CD4-positive, alpha-beta T cell treated with Interleukin-6 at 100 ng/mL for 8 hours (primary cell): ENCODE data around the gene SYNJ2BP.
"Not testable (repeated sequence)": the region's sequence is repeated elsewhere in the genome, so short reads cannot be mapped to it uniquely, and the experiment has no call there.

ENCODE experiments used
- DNase-seq: peaks from one replicate; pipeline ENCODE4 v3.0.0-alpha.2; 2020; ENCODE audit warnings: mixed read lengths, low spot score

Gene SYNJ2BP

GRCh38 chr14:70416725-70417349 lies at the start of gene SYNJ2BP:
Gene SYNJ2BP, minus strand, starts transcription at chr14:70417090. Its CDS starts 127 bp downstream, at chr14:70416963.
- peak; percentile 67 for DNase-seq

GRCh38 chr14:70454731-70455130 lies 37.8 kb upstream of the SYNJ2BP start:
- no peak for DNase-seq

GRCh38 chr14:70451874-70452273 lies 35.0 kb upstream of the SYNJ2BP start, which contains the start of gene ADAM21:
Gene ADAM21, plus strand, starts transcription at chr14:70452174. Its CDS starts 5,326 bp downstream, at chr14:70457500.
- no peak for DNase-seq

- DNase-seq: no peak
These were observed 31.9 kb upstream of the SYNJ2BP start for GRCh38 chr14:70448633-70449340.

DNA sequence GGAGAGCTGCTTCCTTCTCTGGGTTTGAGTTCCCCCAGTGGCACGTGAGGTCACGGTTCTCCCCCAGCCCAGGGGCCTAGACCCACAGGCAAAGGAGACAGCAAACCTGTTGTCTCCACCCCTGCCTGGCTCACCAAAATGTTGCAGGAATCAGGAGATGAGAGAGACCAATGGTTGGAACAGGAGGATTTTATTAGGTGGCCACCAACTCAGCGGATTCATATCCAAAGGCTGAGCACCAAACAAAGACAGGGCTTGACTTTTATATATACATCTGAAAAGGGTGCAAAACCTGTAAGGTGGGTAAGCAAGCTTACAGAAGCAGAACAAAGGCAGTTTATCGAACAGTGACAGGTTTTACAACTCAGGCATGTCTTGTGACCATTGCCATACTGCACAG lies 25.9 kb upstream of the SYNJ2BP start:
- DNase-seq: no peak

DNA sequence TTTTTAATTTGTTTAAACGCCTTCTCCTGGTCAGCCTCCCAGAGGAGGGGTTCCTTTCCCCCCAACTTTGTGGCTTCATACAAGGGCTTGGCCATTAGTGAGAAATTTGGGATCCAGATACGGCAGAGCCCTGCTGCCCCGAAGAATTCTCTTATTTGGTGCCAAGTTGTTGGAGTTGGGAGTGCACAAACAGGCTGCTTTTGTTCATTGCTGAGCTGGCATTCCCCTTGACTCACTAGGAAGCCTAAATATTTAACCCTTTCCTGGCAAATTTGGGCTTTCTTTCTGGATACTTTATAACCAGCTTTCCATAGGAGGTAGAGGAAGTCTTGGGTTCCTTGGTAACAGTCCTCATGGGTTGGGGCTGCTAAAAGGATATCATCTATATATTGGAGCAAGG lies 24.8 kb upstream of the SYNJ2BP start:
- no peak for DNase-seq

- DNase-seq: no peak
These were observed 20.0 kb upstream of the SYNJ2BP start for GRCh38 chr14:70436867-70437266.

DNA sequence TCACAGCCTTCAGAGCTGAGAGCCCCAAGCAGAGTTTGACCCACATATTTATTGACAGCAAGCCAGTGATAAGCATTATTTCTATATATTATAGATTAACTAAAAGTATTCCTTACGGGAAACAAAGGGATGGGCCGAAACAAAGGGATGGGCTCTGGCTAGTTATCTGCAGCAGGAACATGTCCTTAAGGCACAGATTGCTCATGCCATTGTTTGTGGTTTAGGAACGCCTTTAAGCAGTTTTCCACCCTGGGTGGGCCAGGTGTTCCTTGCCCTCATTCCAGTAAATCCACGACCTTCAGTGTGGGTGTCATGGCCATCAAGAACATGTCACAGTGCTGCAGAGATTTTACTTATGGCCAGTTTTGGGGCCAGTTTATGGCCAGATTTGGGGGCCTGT lies 9.7 kb upstream of the SYNJ2BP start:
- DNase-seq: not testable (repeated sequence)

GRCh38 chr14:70425354-70425753 lies 8.5 kb upstream of the SYNJ2BP start:
- DNase-seq: no peak

DNA sequence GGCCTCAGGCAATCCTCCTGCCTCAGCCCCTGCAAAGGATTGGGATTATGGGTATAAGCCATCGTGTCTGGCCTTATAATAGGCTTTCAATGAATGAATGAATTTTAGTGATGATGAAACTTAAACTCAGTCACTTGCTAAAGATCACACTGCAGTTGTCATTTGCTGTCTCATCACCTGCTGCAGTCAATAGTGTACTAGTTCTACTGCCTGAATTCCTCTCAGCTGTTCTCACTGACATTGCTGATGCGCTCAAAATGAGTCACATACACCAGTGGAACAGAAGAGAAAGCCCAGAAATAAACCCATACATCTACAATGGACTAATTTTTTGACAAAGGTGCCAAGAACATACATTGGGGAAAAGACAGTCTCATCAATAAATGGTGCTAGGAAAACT lies 5.6 kb upstream of the SYNJ2BP start:
- no peak for DNase-seq

DNA sequence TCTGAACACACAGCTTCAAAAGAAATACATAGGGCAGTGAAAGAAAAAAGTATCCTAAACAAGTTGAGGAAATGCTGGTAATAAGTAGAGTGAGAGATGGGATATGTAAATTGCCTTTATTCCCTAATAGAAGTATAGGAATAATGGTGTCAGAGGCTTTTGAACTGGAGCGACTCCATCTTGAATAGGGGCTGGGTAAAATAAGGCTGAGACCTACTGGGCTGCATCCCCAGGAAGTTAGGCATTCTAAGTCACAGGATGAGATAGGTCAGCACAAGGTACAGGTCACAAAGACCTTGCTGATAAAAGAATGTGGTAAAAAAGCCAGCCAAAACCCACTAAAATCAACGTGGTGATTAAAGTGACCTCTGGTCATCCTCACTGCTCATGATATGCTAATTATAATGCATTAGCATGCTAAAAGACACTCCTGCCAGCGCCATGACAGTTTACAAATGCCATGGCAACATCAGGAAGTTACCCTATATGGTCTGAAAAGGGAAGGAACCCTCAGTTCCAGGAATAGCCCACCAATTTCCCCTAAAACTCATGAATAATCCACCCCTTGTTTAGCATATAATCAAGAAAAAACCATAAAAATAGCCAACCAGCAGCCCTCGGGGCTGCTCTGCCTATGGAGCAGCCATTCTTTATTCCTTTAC lies 2.5 kb upstream of the SYNJ2BP start:
- not testable (repeated sequence) for DNase-seq

DNA sequence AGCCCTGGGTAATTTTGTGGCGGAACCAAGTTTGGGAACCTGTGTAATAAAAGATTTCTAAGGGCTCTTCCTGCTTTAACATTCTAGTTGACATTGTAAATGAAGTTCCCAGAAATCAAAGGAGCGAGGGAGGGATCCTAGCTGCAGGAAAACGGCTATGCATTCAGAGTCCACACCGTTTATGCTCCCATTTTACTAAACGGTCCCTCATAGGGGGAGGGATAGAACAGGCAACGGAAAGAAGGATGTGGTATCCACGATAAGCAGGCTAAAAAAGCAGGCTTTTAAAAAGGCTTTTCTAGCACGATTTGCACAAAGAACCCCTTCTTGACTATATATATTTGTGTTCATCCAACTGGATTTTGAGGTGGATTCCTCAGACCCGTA lies 559 bp downstream of the SYNJ2BP start:
- DNase-seq: no peak

- no peak for DNase-seq
These were observed 1.1 kb downstream of the SYNJ2BP start for GRCh38 chr14:70415788-70416187.

- no peak for DNase-seq
These were observed 9.3 kb downstream of the SYNJ2BP start for GRCh38 chr14:70407621-70408020.

DNA sequence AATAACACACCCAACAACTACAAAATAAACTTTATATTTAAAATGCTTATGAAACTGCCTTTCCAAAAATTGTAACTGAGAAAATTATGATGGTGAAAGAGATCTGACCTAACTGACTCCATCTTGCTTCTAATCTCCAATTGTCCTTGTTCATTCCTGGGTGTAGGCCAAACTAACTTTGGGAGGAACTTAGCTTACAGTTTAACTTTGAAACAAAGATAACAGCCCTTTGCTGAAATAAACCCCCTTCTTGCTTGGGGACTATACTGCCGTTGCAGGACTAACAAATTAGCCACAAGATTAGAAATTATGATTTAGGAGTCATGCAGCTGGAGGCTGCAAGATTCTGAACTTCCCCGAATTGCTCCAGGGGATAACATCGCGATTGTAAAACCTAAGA lies 10.7 kb downstream of the SYNJ2BP start:
- not testable (repeated sequence) for DNase-seq

DNA sequence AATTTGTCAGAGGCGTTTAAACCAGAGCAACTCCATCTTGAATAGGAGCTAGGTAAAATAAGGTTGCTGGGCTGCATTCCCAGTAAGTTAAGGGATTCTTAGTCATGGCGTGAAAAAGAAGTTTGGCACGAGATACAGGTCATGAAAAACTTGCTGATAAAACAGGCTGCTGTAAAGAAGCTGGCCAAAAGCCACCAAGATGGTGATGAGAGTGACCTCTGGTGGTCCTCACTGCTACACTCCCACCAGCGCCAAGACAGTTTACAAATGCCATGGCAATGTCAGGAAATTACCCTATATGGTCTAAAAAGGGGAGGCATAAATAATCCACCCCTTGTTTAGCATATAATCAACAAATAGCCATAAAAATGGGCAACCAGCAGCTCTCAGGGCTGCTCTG lies 13.6 kb downstream of the SYNJ2BP start:
- not testable (repeated sequence) for DNase-seq

- DNase-seq: no peak
These were observed 15.2 kb downstream of the SYNJ2BP start for GRCh38 chr14:70401643-70402042.

GRCh38 chr14:70398706-70399431 lies 18.0 kb downstream of the SYNJ2BP start:
- no peak for DNase-seq

DNA sequence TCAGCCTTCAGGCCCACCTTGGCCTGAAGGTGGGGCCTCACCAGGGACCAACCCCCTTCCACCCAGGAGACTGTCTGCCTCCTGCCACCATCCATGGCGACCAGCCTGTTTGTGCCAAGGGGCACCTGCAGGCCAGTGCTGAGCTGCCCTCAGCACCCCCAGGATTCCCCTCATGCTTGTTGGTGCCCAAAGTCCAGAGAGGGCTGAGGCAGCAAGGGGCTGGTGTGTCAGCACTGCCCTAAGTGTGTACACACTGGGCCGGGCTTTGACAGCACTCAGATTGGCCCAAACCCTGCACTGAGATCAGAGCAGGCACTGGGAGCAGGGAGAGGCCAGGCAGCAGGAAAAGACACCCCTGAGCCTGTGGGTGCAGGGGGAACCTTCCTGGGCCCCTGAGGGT lies 18.6 kb downstream of the SYNJ2BP start:
- DNase-seq: no peak

- no peak for DNase-seq
These were observed 19.1 kb downstream of the SYNJ2BP start for GRCh38 chr14:70397746-70398145.

DNA sequence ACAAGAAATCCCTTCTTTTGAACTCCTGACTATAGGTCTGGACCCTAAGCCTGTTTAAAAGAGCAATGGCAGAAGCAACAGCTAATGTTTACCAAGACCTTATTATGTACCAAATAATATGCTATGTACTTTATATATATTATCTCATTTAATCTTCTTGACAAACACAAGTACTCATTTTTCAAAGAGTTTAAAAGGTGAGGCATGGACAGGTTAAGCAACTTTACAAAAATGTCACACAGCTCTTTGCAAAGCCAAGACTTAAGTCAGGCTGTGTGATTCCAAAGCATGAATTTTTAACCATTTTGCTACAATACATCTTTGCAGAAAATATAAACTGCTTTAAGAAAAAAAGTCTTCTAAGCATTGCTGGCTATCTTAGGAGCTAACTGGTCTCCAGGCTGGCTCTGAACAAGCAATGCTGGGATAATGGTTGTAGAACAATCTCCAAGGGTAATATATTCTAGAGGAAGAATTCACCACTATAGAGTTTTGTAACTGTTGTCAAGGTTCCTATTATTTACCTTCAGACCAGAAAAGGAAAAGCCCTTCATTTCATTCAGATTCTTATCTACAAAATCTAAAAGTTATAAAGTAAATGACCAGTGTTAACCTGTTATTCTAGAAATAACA lies 22.1 kb downstream of the SYNJ2BP start:
- no peak for DNase-seq

- DNase-seq: no peak
These were observed 24.2 kb downstream of the SYNJ2BP start for GRCh38 chr14:70392676-70393075.
